Nephron (organoid): Measurements from ENCODE around the gene EGLN3.
A peak's percentile ranks its signal among the peaks of the same experiment; 100 is the strongest.

ENCODE experiments used
- H3K27ac Mint-ChIP-seq, 3 experiments: 2 replicates each; pipeline ENCODE4 v1.8.0; 2020; ENCODE audit warnings: mixed read lengths in 3 of 3, mild to moderate bottlenecking in 2 of 3, moderate library complexity in 1 of 3
- H3K27me3 Mint-ChIP-seq: 2 replicates; pipeline ENCODE4 v1.8.0; 2021; ENCODE audit warnings: low read depth, mild to moderate bottlenecking, moderate library complexity, mixed read lengths
- H3K36me3 Mint-ChIP-seq: 2 replicates; pipeline ENCODE4 v1.8.0; 2020; ENCODE audit warnings: low read depth, mixed read lengths
- H3K4me1 Mint-ChIP-seq: 2 replicates; pipeline ENCODE4 v1.8.0; 2020; ENCODE audit warnings: mixed read lengths
- H3K4me3 Mint-ChIP-seq, 3 experiments: 2 replicates each; pipeline ENCODE4 v1.8.0; 2020; ENCODE audit warnings: mild to moderate bottlenecking in 3 of 3, mixed read lengths in 3 of 3, moderate library complexity in 2 of 3
- H3K9me3 Mint-ChIP-seq: 2 replicates; pipeline ENCODE4 v1.8.0; 2020; ENCODE audit warnings: mixed read lengths
- TF ChIP-seq, protein P1 (sequence below), 3 experiments: fragments of 200-600 bp; sonication (generic); IDR thresholded peaks; one replicate each; pipeline ENCODE4 v1.5.0; 2021; ENCODE audit warnings: antibody characterized with exemption in 3 of 3; ENCODE audit not compliant: unreplicated experiment in 3 of 3

EGLN3 gene

GRCh38 chr14:33916663-33917565 lies 34.0 kb downstream of the EGLN3 start:
- peaks cover 7% of the 10 kb centered on the region for H3K36me3 Mint-ChIP-seq
- H3K27ac Mint-ChIP-seq, result peak overlapping the region; percentile 45 to 65 (median 45)
- TF ChIP-seq, protein P1, sequence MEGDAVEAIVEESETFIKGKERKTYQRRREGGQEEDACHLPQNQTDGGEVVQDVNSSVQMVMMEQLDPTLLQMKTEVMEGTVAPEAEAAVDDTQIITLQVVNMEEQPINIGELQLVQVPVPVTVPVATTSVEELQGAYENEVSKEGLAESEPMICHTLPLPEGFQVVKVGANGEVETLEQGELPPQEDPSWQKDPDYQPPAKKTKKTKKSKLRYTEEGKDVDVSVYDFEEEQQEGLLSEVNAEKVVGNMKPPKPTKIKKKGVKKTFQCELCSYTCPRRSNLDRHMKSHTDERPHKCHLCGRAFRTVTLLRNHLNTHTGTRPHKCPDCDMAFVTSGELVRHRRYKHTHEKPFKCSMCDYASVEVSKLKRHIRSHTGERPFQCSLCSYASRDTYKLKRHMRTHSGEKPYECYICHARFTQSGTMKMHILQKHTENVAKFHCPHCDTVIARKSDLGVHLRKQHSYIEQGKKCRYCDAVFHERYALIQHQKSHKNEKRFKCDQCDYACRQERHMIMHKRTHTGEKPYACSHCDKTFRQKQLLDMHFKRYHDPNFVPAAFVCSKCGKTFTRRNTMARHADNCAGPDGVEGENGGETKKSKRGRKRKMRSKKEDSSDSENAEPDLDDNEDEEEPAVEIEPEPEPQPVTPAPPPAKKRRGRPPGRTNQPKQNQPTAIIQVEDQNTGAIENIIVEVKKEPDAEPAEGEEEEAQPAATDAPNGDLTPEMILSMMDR (IDR thresholded peaks at IDR 0.05; ENCODE audit: unreplicated experiment in 3 of 3), result no peak
- H3K4me1 Mint-ChIP-seq, result peaks cover 40% of the 10 kb centered on the region
- H3K27me3 Mint-ChIP-seq, result no peaks in the 10 kb centered on the region
- H3K4me3 Mint-ChIP-seq, result peak overlapping the region in 1 of 3 experiments; percentile 6
- no peaks in the 10 kb centered on the region for H3K9me3 Mint-ChIP-seq

DNA sequence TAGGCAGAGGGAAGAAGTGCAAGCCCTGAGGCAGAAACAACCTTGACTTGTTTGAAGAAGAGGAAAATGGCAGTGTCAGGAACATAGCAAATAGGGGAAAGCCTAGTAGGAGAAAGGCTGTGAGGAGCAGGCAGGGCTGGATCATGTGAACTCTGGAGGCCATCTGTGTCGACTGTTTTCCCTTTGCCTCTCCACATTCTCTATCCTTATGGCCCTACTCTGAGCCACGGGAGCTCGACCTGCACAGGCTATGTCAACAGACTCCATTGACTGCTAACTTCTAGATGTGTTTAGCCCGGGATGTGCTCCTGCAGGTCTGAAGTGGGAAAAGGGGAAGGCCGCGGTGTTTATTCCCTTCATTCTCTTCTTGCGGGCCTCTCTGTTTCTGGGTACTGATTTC lies 35.2 kb downstream of the EGLN3 start:
- H3K27me3 Mint-ChIP-seq, result no peaks in the 10 kb centered on the region
- H3K27ac Mint-ChIP-seq, result peak overlapping the region in 1 of 3 experiments; percentile 46
- peaks cover 3% of the 10 kb centered on the region for H3K36me3 Mint-ChIP-seq
- H3K9me3 Mint-ChIP-seq, result no peaks in the 10 kb centered on the region
- TF ChIP-seq, protein P1 (IDR thresholded peaks at IDR 0.05; ENCODE audit: unreplicated experiment in 3 of 3), result no peak
- no peak overlapping the region for H3K4me3 Mint-ChIP-seq
- peaks cover 38% of the 10 kb centered on the region for H3K4me1 Mint-ChIP-seq

- no peak overlapping the region for H3K4me3 Mint-ChIP-seq
- peaks cover 38% of the 10 kb centered on the region for H3K4me1 Mint-ChIP-seq
- TF ChIP-seq, protein P1 (IDR thresholded peaks at IDR 0.05; ENCODE audit: unreplicated experiment in 3 of 3), result no peak
- peaks cover 3% of the 10 kb centered on the region for H3K36me3 Mint-ChIP-seq
- H3K27ac Mint-ChIP-seq, result peak overlapping the region in 1 of 3 experiments; percentile 46
- H3K27me3 Mint-ChIP-seq, result no peaks in the 10 kb centered on the region
- H3K9me3 Mint-ChIP-seq, result no peaks in the 10 kb centered on the region
Observed at GRCh38 chr14:33914676-33915516, 36.0 kb downstream of the EGLN3 start.

DNA sequence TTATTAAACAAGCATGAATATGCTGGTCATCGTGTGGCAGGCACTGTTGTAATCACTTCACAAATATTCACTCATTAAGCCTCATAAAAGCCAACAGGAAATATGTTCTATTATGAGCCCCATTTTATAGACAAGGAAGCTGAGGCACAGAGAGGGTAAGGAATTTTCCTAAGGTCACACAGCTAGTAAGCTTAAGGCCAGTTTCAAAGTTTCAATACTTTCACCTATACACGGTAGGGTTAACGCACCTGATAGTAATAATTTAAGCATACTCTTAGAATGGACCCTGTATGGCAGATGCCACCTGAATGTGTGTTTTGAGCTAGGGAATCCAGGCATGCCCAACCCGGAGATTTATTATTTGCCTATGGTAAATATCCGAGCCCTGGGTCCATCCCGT lies 39.8 kb downstream of the EGLN3 start:
- Mint-ChIP-seq H3K36me3 (no peaks in the 10 kb centered on the region), H3K27ac (no peak overlapping the region), H3K4me1 (peaks cover 7% of the 10 kb centered on the region), H3K4me3 (no peak overlapping the region), H3K27me3 (no peaks in the 10 kb centered on the region), H3K9me3 (no peaks in the 10 kb centered on the region)
- TF ChIP-seq, protein P1 (IDR thresholded peaks at IDR 0.05; ENCODE audit: unreplicated experiment in 3 of 3), result no peak

DNA sequence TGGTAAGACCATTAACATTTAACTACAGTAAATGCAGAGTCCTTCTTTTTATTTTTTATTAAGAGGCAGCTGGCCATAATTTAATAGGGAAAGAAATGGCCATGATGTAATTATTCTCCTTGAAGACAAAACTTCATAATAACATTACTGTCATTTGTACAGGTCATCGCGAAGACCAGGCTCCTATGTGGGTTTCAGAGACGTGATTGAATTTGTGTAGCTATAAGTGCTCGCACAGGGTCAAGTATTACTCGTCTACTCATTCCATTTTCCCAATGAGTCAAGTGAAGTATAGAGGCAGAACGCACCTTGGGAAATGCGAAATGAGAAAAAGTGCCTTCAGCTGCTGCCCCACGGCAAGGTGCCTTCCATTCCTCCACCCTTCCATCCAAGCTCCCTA lies 40.4 kb downstream of the EGLN3 start:
- Mint-ChIP-seq H3K4me1 (peaks cover 3% of the 10 kb centered on the region), H3K4me3 (no peak overlapping the region), H3K9me3 (no peaks in the 10 kb centered on the region), H3K36me3 (no peaks in the 10 kb centered on the region), H3K27me3 (peaks cover 4% of the 10 kb centered on the region), H3K27ac (no peak overlapping the region)
- TF ChIP-seq, protein P1 (IDR thresholded peaks at IDR 0.05; ENCODE audit: unreplicated experiment in 3 of 3), result no peak
